Uterus (tissue), 4 donors: Measurements from ENCODE around the gene PODN. TPM values are rescaled to one million over a fixed set of nuclear protein-coding genes. Genes with fewer than 3 reads are reported as not detected.

ENCODE experiments used
- DNase-seq, 2 donors: peaks; one replicate each; pipeline ENCODE4 v3.0.0-alpha.2; 2019 to 2020
- H3K27ac ChIP-seq, 2 donors: fragments of 200-600 bp; sonication (generic); 1 replicate in 1 of 2; 2 replicates in 1 of 2; pipeline ENCODE4 v1.5.1; 2016 to 2018
- H3K27me3 ChIP-seq, 2 donors: fragments of 200-600 bp; sonication (generic); one replicate each; pipeline ENCODE4 v1.5.1; 2018 to 2019; ENCODE audit warnings: control low read depth in 1 of 2
- H3K36me3 ChIP-seq, 2 donors: fragments of 200-600 bp; sonication (generic); one replicate each; pipeline ENCODE4 v1.5.1; 2019; ENCODE audit warnings: control low read depth in 1 of 2
- H3K4me1 ChIP-seq, 2 donors: fragments of 200-600 bp; sonication (generic); one replicate each; pipeline ENCODE4 v1.5.1; 2018 to 2019; ENCODE audit warnings: control low read depth in 1 of 2
- H3K4me3 ChIP-seq, 2 donors: fragments of 200-600 bp; sonication (generic); 1 replicate in 1 of 2; 2 replicates in 1 of 2; pipeline ENCODE4 v1.5.1; 2018 to 2019; ENCODE audit warnings: mild to moderate bottlenecking in 1 of 2
- H3K9me3 ChIP-seq, 2 donors: fragments of 200-600 bp; sonication (generic); one replicate each; pipeline ENCODE4 v1.5.1; 2019; ENCODE audit warnings: control low read depth in 1 of 2
- POLR2A ChIP-seq, 2 donors: fragments of 450-650 bp; IDR thresholded peaks; one replicate each; pipeline ENCODE4 v1.6.1; 2016; ENCODE audit warnings: antibody characterized with exemption in 2 of 2, mild to moderate bottlenecking in 1 of 2, moderate library complexity in 1 of 2
- intact Hi-C: fragments of 100-400 bp; cut with DNase I; formaldehyde crosslinking; loops from one replicate; pipeline ENCODE4 v1.15.1; 2023; ENCODE audit warnings: low total_unique reads
- total RNA-seq, 4 donors: library from RNA; depleted of rRNA in 3 of 4; stranded (reverse); fragments of >200 nt in 3 of 4; gene quantifications; one replicate each; pipeline versions ENCODE4 v1.1.0 to v1.2.4, GENCODE V29; 2014 to 2023
- TF ChIP-seq, protein P1 (sequence below), 4 experiments: fragments of 200-600 bp in 2 of 4; fragments of 450-650 bp in 2 of 4; sonication (generic) in 2 of 4; IDR thresholded peaks; one replicate each; pipeline ENCODE4 v1.5.1; 2016 to 2019; ENCODE audit warnings: antibody characterized with exemption in 4 of 4, mild to moderate bottlenecking in 2 of 4, moderate library complexity in 1 of 4
- donor health status: DM: yes; HTN: yes; CAD: no.

The PODN gene
- total RNA-seq, 4 donors from 2014 or later = 20.9 to 100 (median 71.8) TPM

- intact Hi-C loops = no loop called here
- H3K4me1 ChIP-seq = no peaks in the 10 kb centered on the region
- H3K9me3 ChIP-seq = no peaks in the 10 kb centered on the region
- H3K4me3 ChIP-seq = no peak overlapping the region
- no peaks in the 10 kb centered on the region for H3K27me3 ChIP-seq
- TF ChIP-seq POLR2A (IDR thresholded peaks at IDR 0.05) = no peak
- TF ChIP-seq, protein P1, sequence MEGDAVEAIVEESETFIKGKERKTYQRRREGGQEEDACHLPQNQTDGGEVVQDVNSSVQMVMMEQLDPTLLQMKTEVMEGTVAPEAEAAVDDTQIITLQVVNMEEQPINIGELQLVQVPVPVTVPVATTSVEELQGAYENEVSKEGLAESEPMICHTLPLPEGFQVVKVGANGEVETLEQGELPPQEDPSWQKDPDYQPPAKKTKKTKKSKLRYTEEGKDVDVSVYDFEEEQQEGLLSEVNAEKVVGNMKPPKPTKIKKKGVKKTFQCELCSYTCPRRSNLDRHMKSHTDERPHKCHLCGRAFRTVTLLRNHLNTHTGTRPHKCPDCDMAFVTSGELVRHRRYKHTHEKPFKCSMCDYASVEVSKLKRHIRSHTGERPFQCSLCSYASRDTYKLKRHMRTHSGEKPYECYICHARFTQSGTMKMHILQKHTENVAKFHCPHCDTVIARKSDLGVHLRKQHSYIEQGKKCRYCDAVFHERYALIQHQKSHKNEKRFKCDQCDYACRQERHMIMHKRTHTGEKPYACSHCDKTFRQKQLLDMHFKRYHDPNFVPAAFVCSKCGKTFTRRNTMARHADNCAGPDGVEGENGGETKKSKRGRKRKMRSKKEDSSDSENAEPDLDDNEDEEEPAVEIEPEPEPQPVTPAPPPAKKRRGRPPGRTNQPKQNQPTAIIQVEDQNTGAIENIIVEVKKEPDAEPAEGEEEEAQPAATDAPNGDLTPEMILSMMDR (IDR thresholded peaks at IDR 0.05) = no peak
- H3K36me3 ChIP-seq = no peaks in the 10 kb centered on the region
- no peak for DNase-seq
- H3K27ac ChIP-seq = no peak overlapping the region
Observed at GRCh38 chr1:53076721-53077598, 14.9 kb downstream of the PODN start.

DNA sequence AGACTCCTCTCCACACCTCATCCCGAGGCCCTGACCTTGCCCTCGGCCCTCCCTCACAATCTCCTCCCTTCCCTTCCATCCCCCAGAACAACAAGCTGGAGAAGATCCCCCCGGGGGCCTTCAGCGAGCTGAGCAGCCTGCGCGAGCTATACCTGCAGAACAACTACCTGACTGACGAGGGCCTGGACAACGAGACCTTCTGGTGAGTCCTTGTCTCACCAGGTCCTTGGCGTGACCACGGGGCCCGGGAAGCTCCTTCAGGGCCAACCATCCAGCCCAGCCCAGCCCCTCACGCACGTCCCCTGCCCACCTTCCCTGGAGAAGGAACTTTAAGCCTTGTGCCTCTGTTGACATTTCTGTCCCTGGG is 15.6 kb downstream of the PODN start:
- TF ChIP-seq, protein P1 (IDR thresholded peaks at IDR 0.05) = no peak
- no peak for TF ChIP-seq POLR2A (IDR thresholded peaks at IDR 0.05)
- DNase-seq = no peak
- intact Hi-C loops = no loop called here
- Histone ChIP-seq H3K27ac (no peak overlapping the region), H3K4me1 (no peaks in the 10 kb centered on the region), H3K36me3 (no peaks in the 10 kb centered on the region), H3K9me3 (no peaks in the 10 kb centered on the region), H3K27me3 (no peaks in the 10 kb centered on the region), H3K4me3 (no peak overlapping the region)

DNA sequence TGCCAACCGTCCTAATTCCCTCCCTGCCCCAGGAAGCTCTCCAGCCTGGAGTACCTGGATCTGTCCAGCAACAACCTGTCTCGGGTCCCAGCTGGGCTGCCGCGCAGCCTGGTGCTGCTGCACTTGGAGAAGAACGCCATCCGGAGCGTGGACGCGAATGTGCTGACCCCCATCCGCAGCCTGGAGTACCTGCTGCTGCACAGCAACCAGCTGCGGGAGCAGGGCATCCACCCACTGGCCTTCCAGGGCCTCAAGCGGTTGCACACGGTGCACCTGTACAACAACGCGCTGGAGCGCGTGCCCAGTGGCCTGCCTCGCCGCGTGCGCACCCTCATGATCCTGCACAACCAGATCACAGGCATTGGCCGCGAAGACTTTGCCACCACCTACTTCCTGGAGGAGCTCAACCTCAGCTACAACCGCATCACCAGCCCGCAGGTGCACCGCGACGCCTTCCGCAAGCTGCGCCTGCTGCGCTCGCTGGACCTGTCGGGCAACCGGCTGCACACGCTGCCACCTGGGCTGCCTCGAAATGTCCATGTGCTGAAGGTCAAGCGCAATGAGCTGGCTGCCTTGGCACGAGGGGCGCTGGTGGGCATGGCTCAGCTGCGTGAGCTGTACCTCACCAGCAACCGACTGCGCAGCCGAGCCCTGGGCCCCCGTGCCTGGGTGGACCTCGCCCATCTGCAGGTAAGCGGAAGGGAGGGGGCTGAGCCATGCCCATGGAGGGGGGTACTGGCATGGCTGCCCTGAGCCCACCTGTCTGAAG is 16.5 kb downstream of the PODN start:
- Histone ChIP-seq H3K4me1 (no peaks in the 10 kb centered on the region), H3K4me3 (no peak overlapping the region), H3K27ac (no peak overlapping the region), H3K36me3 (no peaks in the 10 kb centered on the region), H3K9me3 (no peaks in the 10 kb centered on the region), H3K27me3 (no peaks in the 10 kb centered on the region)
- TF ChIP-seq POLR2A (IDR thresholded peaks at IDR 0.05) = no peak
- TF ChIP-seq, protein P1 (IDR thresholded peaks at IDR 0.05) = no peak
- intact Hi-C loops = no loop called here
- no peak for DNase-seq

GRCh38 chr1:53079251-53079650 is 17.2 kb downstream of the PODN start:
- intact Hi-C loops = no loop called here
- no peak for DNase-seq
- H3K36me3 ChIP-seq = no peaks in the 10 kb centered on the region
- no peak overlapping the region for H3K27ac ChIP-seq
- TF ChIP-seq, protein P1 (IDR thresholded peaks at IDR 0.05) = no peak
- TF ChIP-seq POLR2A (IDR thresholded peaks at IDR 0.05) = no peak
- H3K4me1 ChIP-seq = no peaks in the 10 kb centered on the region
- H3K27me3 ChIP-seq = no peaks in the 10 kb centered on the region
- H3K9me3 ChIP-seq = no peaks in the 10 kb centered on the region
- H3K4me3 ChIP-seq = no peak overlapping the region

GRCh38 chr1:53080041-53080440 is 18.0 kb downstream of the PODN start:
- H3K27me3 ChIP-seq = no peaks in the 10 kb centered on the region
- no peak for TF ChIP-seq POLR2A (IDR thresholded peaks at IDR 0.05)
- TF ChIP-seq, protein P1 (IDR thresholded peaks at IDR 0.05) = no peak
- DNase-seq = no peak
- H3K27ac ChIP-seq = no peak overlapping the region
- H3K4me1 ChIP-seq = no peaks in the 10 kb centered on the region
- no peak overlapping the region for H3K4me3 ChIP-seq
- H3K36me3 ChIP-seq = no peaks in the 10 kb centered on the region
- intact Hi-C loops = no loop called here
- H3K9me3 ChIP-seq = no peaks in the 10 kb centered on the region
